Esophagus squamous epithelium (tissue), 4 donors: Measurements from ENCODE around the gene MOV10L1.

Experiments
- CTCF ChIP-seq, 6 experiments: fragments of 450-650 bp in 4 of 6; fragments of 200-600 bp in 2 of 6; sonication (generic) in 2 of 6; IDR thresholded peaks; one replicate each; pipeline ENCODE4 v1.5.1; 2016 to 2019; ENCODE audit warnings: antibody characterized with exemption in 6 of 6, mild to moderate bottlenecking in 4 of 6, moderate library complexity in 4 of 6
- POLR2A ChIP-seq, 4 donors: fragments of 450-650 bp; IDR thresholded peaks; one replicate each; pipeline ENCODE4 v1.6.1; 2017; ENCODE audit warnings: antibody characterized with exemption in 4 of 4, mild to moderate bottlenecking in 4 of 4, moderate library complexity in 3 of 4

GRCh38 chr22:50202130-50202666 lies 112.4 kb downstream of the MOV10L1 start:
- TF ChIP-seq CTCF (IDR thresholded peaks at IDR 0.05) = no peak
- TF ChIP-seq POLR2A (IDR thresholded peaks at IDR 0.05) = no peak
